Measurements from ENCODE around the gene METRNL. TPM values are rescaled to one million over a fixed set of nuclear protein-coding genes. Genes with fewer than 3 reads are reported as not detected.

Gene METRNL
- total and polyA plus RNA-seq, 4 donors, result 0.67 to 9.0 (median 8.6) TPM

- Histone ChIP-seq H3K27me3 (ENCODE audit: control insufficient read depth in 4 of 4, insufficient read depth in 4 of 4, low read length in 3 of 4) (no peaks in the 10 kb centered on the region), H3K4me1 (ENCODE audit: control insufficient read depth in 4 of 4, insufficient read depth in 4 of 4, low read length in 3 of 4) (no peaks in the 10 kb centered on the region), H3K9me3 (ENCODE audit: control insufficient read depth in 4 of 4, low read length in 3 of 4) (no peaks in the 10 kb centered on the region), H3K27ac (ENCODE audit: low read depth in 1 of 2, low read length in 2 of 2) (no peak overlapping the region), H3K9ac (ENCODE audit: low read depth in 1 of 2, low read length in 2 of 2) (no peak overlapping the region), H3K36me3 (ENCODE audit: control insufficient read depth in 4 of 4, insufficient read depth in 3 of 4, low read depth in 1 of 4, low read length in 3 of 4) (no peaks in the 10 kb centered on the region), H3K4me3 (ENCODE audit: low read depth in 1 of 3, low read length in 3 of 3) (no peak overlapping the region)
- TF ChIP-seq RAD21 (IDR thresholded peaks at IDR 0.05) (no peak), YY1 (IDR thresholded peaks at IDR 0.05) (no peak), ATF3 (IDR thresholded peaks at IDR 0.05) (no peak), RXRA (IDR thresholded peaks at IDR 0.05) (no peak), REST (IDR thresholded peaks at IDR 0.05) (no peak), HNF4A (conservative IDR thresholded peaks at IDR 0.05) (no peak)
- DNase-seq (ENCODE audit: low spot score), result no peak
- 75% methylated on average over 26 of the region's 26 CpGs for WGBS
These were observed 42.8 kb downstream of the METRNL start for GRCh38 chr17:83121921-83122820.

GRCh38 chr17:83122834-83123233 is 43.4 kb downstream of the METRNL start:
- WGBS, result 82% methylated on average over 16 of the region's 16 CpGs
- H3K27me3 ChIP-seq (ENCODE audit: control insufficient read depth in 4 of 4, insufficient read depth in 4 of 4, low read length in 3 of 4), result no peaks in the 10 kb centered on the region
- H3K36me3 ChIP-seq (ENCODE audit: control insufficient read depth in 4 of 4, insufficient read depth in 3 of 4, low read depth in 1 of 4, low read length in 3 of 4), result no peaks in the 10 kb centered on the region
- no peak overlapping the region for H3K4me3 ChIP-seq (ENCODE audit: low read depth in 1 of 3, low read length in 3 of 3)
- no peak overlapping the region for H3K27ac ChIP-seq (ENCODE audit: low read depth in 1 of 2, low read length in 2 of 2)
- TF ChIP-seq NR2F2 (IDR thresholded peaks at IDR 0.05) (no peak), MAX (IDR thresholded peaks at IDR 0.05) (no peak), REST (IDR thresholded peaks at IDR 0.05) (no peak), CTCF (IDR thresholded peaks at IDR 0.05; ENCODE audit: low read depth, low read length, missing input control) (no peak), HNF4A (conservative IDR thresholded peaks at IDR 0.05) (no peak), FOXA2 (IDR thresholded peaks at IDR 0.05) (no peak), JUND (IDR thresholded peaks at IDR 0.05) (no peak), YY1 (IDR thresholded peaks at IDR 0.05) (no peak), RXRA (IDR thresholded peaks at IDR 0.05) (no peak), EGR1 (IDR thresholded peaks at IDR 0.05; ENCODE audit: low read depth in 2 of 2) (no peak), TAF1 (conservative IDR thresholded peaks at IDR 0.05) (no peak), RAD21 (IDR thresholded peaks at IDR 0.05) (no peak), GABPA (IDR thresholded peaks at IDR 0.05 in 1 of 2, conservative IDR thresholded peaks at IDR 0.05 in 1 of 2) (no peak)
- no peak for DNase-seq (ENCODE audit: low spot score)
- H3K9me3 ChIP-seq (ENCODE audit: control insufficient read depth in 4 of 4, low read length in 3 of 4), result no peaks in the 10 kb centered on the region
- no peaks in the 10 kb centered on the region for H3K4me1 ChIP-seq (ENCODE audit: control insufficient read depth in 4 of 4, insufficient read depth in 4 of 4, low read length in 3 of 4)
- no peak overlapping the region for H3K9ac ChIP-seq (ENCODE audit: low read depth in 1 of 2, low read length in 2 of 2)
